ENCODE data around the gene SMPDL3B.

The SMPDL3B gene

DNA sequence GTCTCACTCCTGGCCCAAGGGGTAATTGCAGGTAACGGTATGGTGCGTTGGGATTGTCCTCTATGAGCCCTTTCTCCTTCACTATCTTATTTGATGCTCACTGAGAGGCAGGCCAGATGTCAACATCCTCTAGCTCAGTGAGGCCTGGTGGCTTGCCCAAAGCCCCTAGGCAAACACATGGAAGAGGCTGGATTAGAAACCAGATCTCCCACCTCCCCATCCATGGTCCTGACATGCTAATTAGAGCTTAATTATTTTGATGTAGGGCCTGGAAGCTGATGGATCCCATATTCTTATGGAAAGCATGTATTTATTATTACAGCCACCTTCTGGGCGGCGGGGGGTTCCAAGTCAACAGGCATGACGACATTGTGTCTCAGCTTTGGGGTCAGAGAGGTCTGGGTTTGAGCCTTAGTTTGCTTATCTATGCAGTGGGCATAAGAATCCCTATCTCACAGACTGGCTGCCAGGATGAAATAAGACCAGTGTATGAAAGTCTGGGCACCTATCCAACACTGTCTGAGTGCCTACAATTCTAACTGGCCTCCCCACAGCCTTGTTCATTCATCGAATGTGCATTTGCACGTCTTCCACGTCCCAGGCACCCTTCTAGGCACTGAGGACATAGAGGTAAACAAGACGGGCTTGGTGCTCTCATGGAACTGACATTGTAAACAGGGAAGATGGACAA, 6.2 kb downstream of the SMPDL3B start:
- peak; percentile 14 for DNase-seq (ENCODE audit: low spot score)

- no peak for DNase-seq (ENCODE audit: low spot score)
Observed at GRCh38 chr1:27941671-27942540, 7.1 kb downstream of the SMPDL3B start.

DNA sequence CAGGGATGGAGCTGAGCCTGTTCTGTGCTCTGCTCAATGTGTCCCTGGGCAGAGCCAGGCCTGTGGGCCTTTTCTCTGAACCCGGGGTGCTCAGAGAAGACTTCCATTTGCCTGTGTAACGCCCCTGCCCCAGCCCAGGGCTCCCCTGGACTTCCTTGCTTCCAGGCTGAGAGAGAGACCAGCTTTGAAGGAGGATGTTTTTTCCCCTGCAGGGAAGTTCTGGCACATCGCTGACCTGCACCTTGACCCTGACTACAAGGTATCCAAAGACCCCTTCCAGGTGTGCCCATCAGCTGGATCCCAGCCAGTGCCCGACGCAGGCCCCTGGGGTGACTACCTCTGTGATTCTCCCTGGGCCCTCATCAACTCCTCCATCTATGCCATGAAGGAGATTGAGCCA, 10.2 kb downstream of the SMPDL3B start:
- no peak for DNase-seq (ENCODE audit: low spot score)

GRCh38 chr1:27949027-27949426, 14.2 kb downstream of the SMPDL3B start:
- DNase-seq (ENCODE audit: low spot score), result no peak

GRCh38 chr1:27951396-27951795, 16.6 kb downstream of the SMPDL3B start:
- DNase-seq (ENCODE audit: low spot score), result no peak

DNA sequence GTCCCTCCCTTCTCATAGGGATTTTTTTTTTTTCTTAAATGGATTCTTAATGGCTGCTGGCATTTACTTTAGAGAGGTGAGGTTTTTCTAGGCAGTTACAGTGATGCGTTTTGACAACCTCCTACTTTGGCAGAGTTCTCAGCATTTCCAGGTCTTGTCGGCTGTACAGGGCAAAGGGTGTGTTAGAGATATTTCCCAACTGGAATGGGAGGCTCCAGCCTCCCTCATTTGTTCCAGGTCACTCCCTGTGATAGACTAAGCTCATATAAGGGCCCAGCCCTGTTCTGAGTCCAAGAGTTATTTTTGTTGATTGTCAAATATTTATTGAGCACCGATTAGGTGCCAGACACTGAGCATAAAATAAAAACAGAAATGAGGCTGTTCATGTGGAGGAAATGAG, 17.3 kb downstream of the SMPDL3B start:
- DNase-seq (ENCODE audit: low spot score), result no peak

DNA sequence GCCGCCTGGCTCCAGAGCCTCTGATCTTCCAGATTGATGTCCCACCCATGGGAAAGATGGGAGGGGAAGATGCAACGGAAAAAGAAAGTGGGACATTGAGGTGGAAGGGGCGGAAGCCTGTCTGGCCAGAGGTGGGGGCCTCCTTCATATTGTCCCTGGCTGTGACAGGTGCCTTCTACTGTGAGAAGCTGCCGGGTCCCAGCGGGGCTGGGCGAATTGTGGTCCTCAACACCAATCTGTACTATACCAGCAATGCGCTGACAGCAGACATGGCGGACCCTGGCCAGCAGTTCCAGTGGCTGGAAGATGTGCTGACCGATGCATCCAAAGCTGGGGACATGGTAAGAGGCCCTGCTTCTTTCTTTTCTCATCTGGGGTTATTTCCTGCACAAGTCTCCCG, 19.4 kb downstream of the SMPDL3B start:
- DNase-seq (ENCODE audit: low spot score), result no peak

DNA sequence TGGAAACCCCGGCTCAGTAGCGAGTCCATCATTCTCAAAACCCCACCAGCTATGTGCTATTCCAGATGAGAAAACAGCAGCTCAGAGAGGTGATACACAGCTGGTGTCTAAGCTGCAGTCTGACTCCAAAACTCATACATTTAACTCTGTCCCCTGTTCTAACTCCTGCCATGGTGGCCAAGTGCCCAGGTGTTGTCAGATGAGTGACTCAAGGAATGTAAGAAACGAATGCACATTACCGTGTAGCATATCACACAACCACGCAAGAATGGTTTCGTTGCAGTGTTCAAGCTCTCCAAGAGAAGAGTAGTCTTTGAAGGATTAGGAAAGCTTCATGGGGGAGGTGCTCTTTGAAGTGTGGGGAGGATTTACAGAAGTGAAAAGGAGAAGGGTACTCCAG, 20.3 kb downstream of the SMPDL3B start:
- no peak for DNase-seq (ENCODE audit: low spot score)

DNA sequence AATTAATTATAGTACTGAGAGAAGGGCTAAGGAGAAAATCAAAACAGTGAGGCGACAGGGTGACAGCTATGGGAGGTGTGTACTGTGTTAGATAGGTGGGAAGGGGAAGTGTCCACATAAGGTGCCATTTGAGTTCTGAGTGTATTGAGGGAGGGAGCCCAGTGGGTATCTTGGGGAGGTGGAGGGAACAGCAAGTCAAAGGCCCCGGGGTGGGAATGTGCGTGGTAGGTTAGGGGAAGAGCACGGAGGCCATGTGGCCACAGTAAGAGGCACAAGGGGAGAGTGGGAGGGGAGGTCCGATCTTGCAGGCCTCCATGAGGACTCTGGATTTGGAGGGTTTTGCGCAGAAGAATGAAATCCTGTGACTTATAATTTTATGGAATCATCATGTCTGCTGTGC, 22.0 kb downstream of the SMPDL3B start:
- DNase-seq (ENCODE audit: low spot score), result no peak

- DNase-seq (ENCODE audit: low spot score), result no peak
Observed at GRCh38 chr1:27957655-27958054, 22.9 kb downstream of the SMPDL3B start.

DNA sequence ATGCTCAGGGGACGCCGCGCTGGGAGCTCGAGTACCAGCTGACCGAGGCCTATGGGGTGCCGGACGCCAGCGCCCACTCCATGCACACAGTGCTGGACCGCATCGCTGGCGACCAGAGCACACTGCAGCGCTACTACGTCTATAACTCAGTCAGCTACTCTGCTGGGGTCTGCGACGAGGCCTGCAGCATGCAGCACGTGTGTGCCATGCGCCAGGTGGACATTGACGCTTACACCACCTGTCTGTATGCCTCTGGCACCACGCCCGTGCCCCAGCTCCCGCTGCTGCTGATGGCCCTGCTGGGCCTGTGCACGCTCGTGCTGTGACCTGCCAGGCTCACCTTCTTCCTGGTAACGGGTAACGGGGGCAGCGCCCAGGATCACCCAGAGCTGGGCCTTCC, 23.7 kb downstream of the SMPDL3B start:
- no peak for DNase-seq (ENCODE audit: low spot score)

DNA sequence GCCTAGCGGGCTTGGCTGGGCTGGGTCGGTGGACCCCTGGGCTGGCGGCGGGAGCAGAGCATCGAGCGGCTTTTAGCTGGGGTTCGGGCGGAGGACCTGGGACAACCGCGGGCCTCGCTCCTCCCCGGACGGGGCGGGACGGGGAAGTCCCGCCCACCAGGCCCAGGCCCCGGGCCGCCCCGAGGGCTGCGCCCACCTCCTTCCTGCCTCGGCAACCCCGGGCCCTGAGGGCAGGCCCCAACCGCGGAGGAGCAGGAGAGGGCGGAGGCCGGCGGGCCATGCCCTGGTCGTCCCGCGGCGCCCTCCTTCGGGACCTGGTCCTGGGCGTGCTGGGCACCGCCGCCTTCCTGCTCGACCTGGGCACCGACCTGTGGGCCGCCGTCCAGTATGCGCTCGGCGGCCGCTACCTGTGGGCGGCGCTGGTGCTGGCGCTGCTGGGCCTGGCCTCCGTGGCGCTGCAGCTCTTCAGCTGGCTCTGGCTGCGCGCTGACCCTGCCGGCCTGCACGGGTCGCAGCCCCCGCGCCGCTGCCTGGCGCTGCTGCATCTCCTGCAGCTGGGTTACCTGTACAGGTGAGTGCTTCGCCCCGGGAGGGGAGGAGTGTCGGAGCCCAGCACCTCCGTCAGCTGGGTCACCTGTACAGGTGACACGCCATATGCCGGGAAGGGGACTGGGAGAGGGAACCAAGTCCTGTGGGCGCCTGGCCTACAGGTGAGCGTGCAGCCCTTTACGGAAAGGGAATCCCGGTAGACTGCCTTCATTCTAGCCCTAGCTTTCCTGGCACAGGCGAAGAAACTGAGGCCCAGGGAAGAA, 25.2 kb downstream of the SMPDL3B start, which contains the start of gene XKR8:
TSS of gene XKR8 (plus strand) at position 182 of the 812 bp plus-strand sequence. CDS start at position 279, 97 bp downstream.
- peak; percentile 65 for DNase-seq (ENCODE audit: low spot score)

- DNase-seq (ENCODE audit: low spot score), result peak; percentile 30
Observed at GRCh38 chr1:27960762-27961645, 26.2 kb downstream of the SMPDL3B start.

DNA sequence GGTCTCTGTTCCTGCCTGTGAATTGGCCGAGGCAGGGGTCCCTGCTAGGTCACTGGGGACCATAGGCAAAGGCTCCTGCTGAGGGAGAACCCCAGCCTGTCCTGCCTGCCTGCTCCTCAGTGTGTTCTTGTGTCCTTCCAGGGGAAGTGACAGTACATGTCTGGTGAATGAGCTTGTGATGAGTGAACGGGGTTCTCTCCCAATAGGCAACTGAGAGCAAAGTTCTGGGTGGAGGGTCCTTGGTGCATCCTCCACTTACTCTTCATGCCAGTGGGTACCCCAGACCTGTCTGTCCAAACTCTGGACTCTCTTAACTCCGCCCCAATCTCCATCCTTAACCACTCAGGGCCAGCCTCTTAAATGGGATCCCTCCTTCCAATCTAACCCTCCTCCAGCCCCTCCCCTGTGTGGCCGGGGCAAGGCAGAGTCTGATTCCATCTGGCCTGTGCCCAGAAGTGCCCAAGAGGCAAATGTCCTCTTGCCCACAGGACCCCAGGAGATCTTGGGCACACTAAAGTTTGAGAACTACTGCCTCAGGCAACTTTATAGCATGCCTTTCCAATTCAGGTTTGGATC, 26.9 kb downstream of the SMPDL3B start:
- no peak for DNase-seq (ENCODE audit: low spot score)

DNA sequence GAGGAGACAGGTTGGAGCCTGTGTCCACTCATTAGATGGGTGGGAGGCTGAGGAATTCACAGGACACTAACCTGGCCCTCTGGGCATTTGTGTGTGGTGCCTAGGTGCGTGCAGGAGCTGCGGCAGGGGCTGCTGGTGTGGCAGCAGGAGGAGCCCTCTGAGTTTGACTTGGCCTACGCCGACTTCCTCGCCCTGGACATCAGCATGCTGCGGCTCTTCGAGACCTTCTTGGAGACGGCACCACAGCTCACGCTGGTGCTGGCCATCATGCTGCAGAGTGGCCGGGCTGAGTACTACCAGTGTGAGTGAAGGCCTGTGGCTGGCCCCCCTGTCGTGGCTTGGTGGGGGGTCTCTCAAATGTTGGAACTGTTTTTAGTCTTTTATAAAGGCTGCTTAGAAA, 28.6 kb downstream of the SMPDL3B start:
- no peak for DNase-seq (ENCODE audit: low spot score)

DNA sequence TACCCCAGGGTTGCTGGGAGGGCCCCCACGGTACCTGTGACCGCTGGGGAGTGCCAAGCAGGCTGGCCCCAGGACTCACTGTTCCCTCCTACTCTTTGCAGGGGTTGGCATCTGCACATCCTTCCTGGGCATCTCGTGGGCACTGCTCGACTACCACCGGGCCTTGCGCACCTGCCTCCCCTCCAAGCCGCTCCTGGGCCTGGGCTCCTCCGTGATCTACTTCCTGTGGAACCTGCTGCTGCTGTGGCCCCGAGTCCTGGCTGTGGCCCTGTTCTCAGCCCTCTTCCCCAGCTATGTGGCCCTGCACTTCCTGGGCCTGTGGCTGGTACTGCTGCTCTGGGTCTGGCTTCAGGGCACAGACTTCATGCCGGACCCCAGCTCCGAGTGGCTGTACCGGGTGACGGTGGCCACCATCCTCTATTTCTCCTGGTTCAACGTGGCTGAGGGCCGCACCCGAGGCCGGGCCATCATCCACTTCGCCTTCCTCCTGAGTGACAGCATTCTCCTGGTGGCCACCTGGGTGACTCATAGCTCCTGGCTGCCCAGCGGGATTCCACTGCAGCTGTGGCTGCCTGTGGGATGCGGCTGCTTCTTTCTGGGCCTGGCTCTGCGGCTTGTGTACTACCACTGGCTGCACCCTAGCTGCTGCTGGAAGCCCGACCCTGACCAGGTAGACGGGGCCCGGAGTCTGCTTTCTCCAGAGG, 31.8 kb downstream of the SMPDL3B start:
- no peak for DNase-seq (ENCODE audit: low spot score)

- no peak for DNase-seq (ENCODE audit: low spot score)
Observed at GRCh38 chr1:27967106-27967883, 32.5 kb downstream of the SMPDL3B start.

GRCh38 chr1:27967884-27968466, 33.2 kb downstream of the SMPDL3B start:
- no peak for DNase-seq (ENCODE audit: low spot score)

GRCh38 chr1:27968692-27969091, 33.9 kb downstream of the SMPDL3B start:
- no peak for DNase-seq (ENCODE audit: low spot score)
